ENCODE data around the gene SERPINB6. TPM values are rescaled to one million over a fixed set of nuclear protein-coding genes. Genes with fewer than 3 reads are reported as not detected.

Gene SERPINB6
- total and polyA plus RNA-seq, 9 of the 15 experiments (the other 6 are each of a cell fraction or from before 2014, with no cell fraction given), result 86.6 to 211 (median 143) TPM

DNA sequence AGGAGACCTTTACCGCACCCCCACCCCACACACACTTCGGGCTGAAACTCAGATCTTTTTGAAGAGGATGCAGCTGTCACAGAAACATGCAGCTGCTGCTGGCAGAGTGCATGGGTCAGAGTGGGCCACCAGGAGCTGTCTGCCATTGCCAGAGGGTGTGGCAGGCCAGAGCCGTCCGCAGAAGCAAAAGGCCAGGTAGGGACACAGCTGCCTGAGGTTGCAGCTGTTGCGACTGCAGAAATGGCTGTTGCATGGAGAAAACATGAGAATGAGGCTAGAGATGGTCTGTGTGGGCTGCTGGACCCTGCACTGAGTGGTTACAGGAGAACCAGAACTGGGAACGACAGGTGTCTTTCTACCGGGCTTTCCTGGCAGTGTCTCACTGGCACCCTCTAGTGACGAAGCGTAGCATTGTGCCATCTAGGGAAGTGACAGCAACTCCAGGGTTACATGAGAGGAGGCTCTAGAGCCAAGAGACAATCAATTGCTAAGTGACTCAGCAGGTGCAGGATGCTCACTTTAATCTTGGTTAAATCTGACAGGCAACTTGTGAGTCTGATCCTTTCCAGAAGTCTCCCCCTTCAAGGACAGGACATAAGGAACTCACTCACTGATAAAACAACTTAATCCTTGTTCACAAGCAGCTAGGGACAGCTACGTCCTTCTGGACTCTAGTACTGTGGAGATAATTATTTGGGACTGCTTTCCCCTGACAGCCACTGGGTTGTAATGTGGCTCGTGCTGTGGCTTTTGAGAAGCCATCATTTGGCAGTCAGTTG lies 39.2 kb downstream of the SERPINB6 start (continued):
- TF ChIP-seq, protein P1, sequence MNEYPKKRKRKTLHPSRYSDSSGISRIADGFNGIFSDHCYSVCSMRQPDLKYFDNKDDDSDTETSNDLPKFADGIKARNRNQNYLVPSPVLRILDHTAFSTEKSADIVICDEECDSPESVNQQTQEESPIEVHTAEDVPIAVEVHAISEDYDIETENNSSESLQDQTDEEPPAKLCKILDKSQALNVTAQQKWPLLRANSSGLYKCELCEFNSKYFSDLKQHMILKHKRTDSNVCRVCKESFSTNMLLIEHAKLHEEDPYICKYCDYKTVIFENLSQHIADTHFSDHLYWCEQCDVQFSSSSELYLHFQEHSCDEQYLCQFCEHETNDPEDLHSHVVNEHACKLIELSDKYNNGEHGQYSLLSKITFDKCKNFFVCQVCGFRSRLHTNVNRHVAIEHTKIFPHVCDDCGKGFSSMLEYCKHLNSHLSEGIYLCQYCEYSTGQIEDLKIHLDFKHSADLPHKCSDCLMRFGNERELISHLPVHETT (CRISPR knock-in tag; conservative IDR thresholded peaks at IDR 0.05 in 1 of 2, IDR thresholded peaks at IDR 0.05 in 1 of 2), result peak in 1 of 2 experiments; percentile 79; a peak in 2 of 4 replicates
- TF ChIP-seq FOXK2 (conservative IDR thresholded peaks at IDR 0.05 in 1 of 2, IDR thresholded peaks at IDR 0.05 in 1 of 2; ENCODE audit: low read depth in 2 of 2) (peak in 1 of 2 experiments; percentile 37; a peak in 1 of 4 replicates), RFX1 (IDR thresholded peaks at IDR 0.05) (peak; percentile 48; the same call in 1 of the 2 replicates), MTA2 (IDR thresholded peaks at IDR 0.05; ENCODE audit: low read depth) (peak; percentile 94), GATAD2A (IDR thresholded peaks at IDR 0.05) (peak; percentile 89), CREM (IDR thresholded peaks at IDR 0.05; ENCODE audit: low read depth) (peak; percentile 78), CEBPB (tag; IDR thresholded peaks at IDR 0.05) (peak; percentile 52), ZNF717 (CRISPR knock-in tag; IDR thresholded peaks at IDR 0.05) (no peak), MITF (IDR thresholded peaks at IDR 0.05) (peak; percentile 78; the same call in 1 of the 2 replicates), ETV1 (tag; conservative IDR thresholded peaks at IDR 0.05; ENCODE audit: low read depth) (peak; percentile 94), KAT2B (IDR thresholded peaks at IDR 0.05; ENCODE audit: low read depth, low read length) (no peak), SRSF7 (optimal IDR thresholded peaks at IDR 0.05; ENCODE audit: low read depth, low read length) (no peak), ZNF165 (CRISPR knock-in tag; IDR thresholded peaks at IDR 0.05; ENCODE audit: borderline replicate concordance) (no peak), POLR2AphosphoS5 (IDR thresholded peaks at IDR 0.05; ENCODE audit: control insufficient read depth, insufficient read depth, low read depth, low read length) (peak; percentile 98), CCNT2 (IDR thresholded peaks at IDR 0.05; ENCODE audit: borderline replicate concordance, extremely low read depth, insufficient read length, low read depth, low read length) (peak; percentile 77), ZNF134 (CRISPR knock-in tag; conservative IDR thresholded peaks at IDR 0.05) (peak; percentile 87), GATAD2B (IDR thresholded peaks at IDR 0.05; ENCODE audit: borderline replicate concordance) (peak; percentile 82; the same call in 1 of the 2 replicates), ZNF140 (CRISPR knock-in tag; IDR thresholded peaks at IDR 0.05) (no peak), TEAD4 (IDR thresholded peaks at IDR 0.05; ENCODE audit: low read length) (peak; percentile 99), TEAD4 (CRISPR knock-in tag; IDR thresholded peaks at IDR 0.05; ENCODE audit: borderline replicate concordance) (no peak)
- TF ChIP-seq, protein P2, sequence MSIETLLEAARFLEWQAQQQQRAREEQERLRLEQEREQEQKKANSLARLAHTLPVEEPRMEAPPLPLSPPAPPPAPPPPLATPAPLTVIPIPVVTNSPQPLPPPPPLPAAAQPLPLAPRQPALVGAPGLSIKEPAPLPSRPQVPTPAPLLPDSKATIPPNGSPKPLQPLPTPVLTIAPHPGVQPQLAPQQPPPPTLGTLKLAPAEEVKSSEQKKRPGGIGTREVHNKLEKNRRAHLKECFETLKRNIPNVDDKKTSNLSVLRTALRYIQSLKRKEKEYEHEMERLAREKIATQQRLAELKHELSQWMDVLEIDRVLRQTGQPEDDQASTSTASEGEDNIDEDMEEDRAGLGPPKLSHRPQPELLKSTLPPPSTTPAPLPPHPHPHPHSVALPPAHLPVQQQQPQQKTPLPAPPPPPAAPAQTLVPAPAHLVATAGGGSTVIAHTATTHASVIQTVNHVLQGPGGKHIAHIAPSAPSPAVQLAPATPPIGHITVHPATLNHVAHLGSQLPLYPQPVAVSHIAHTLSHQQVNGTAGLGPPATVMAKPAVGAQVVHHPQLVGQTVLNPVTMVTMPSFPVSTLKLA (conservative IDR thresholded peaks at IDR 0.05), result peak; percentile 60 to 72; a peak in 2 of 4 replicates
- TF ChIP-seq, protein P3, sequence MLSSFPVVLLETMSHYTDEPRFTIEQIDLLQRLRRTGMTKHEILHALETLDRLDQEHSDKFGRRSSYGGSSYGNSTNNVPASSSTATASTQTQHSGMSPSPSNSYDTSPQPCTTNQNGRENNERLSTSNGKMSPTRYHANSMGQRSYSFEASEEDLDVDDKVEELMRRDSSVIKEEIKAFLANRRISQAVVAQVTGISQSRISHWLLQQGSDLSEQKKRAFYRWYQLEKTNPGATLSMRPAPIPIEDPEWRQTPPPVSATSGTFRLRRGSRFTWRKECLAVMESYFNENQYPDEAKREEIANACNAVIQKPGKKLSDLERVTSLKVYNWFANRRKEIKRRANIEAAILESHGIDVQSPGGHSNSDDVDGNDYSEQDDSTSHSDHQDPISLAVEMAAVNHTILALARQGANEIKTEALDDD (IDR thresholded peaks at IDR 0.05), result peak; percentile 98

Measured in K562 (cell line).